ENCODE measurements around the gene CRYGN. TPM values are rescaled to one million over a fixed set of nuclear protein-coding genes. Genes with fewer than 3 reads are reported as not detected.

CRYGN gene
- total RNA-seq, 1 experiment from 2014 or later: not detected

- no peak for DNase-seq (ENCODE audit: low read depth)
These were observed 12.8 kb downstream of the CRYGN start for GRCh38 chr7:151426904-151427704.

- peak; percentile 98 for DNase-seq (ENCODE audit: low read depth)
These were observed 13.5 kb downstream of the CRYGN start for GRCh38 chr7:151426441-151426903.

GRCh38 chr7:151425670-151426440, 14.1 kb downstream of the CRYGN start:
- DNase-seq (ENCODE audit: low read depth): peak; percentile 86

- peak; percentile 36 for DNase-seq (ENCODE audit: low read depth)
These were observed 15.1 kb downstream of the CRYGN start for GRCh38 chr7:151424799-151425198.

- DNase-seq (ENCODE audit: low read depth): no peak
These were observed 16.0 kb downstream of the CRYGN start for GRCh38 chr7:151423936-151424335.

GRCh38 chr7:151423226-151423625, 16.7 kb downstream of the CRYGN start:
- no peak for DNase-seq (ENCODE audit: low read depth)

GRCh38 chr7:151422212-151422611, 17.7 kb downstream of the CRYGN start:
- DNase-seq (ENCODE audit: low read depth): no peak

GRCh38 chr7:151420144-151420543, 19.8 kb downstream of the CRYGN start:
- no peak for DNase-seq (ENCODE audit: low read depth)

GRCh38 chr7:151416941-151417315, 23.0 kb downstream of the CRYGN start:
- DNase-seq (ENCODE audit: low read depth): no peak

- no peak for DNase-seq (ENCODE audit: low read depth)
These were observed 23.6 kb downstream of the CRYGN start for GRCh38 chr7:151416112-151416940.

- DNase-seq (ENCODE audit: low read depth): no peak
These were observed 24.4 kb downstream of the CRYGN start for GRCh38 chr7:151415375-151416105.

GRCh38 chr7:151413241-151413640, 26.7 kb downstream of the CRYGN start:
- no peak for DNase-seq (ENCODE audit: low read depth)

GRCh38 chr7:151412318-151412717, 27.6 kb downstream of the CRYGN start:
- no peak for DNase-seq (ENCODE audit: low read depth)

GRCh38 chr7:151411551-151411950, 28.4 kb downstream of the CRYGN start:
- no peak for DNase-seq (ENCODE audit: low read depth)

GRCh38 chr7:151410405-151411390, 29.2 kb downstream of the CRYGN start:
- DNase-seq (ENCODE audit: low read depth): no peak

GRCh38 chr7:151409667-151410404, 30.1 kb downstream of the CRYGN start, which contains the start of gene WDR86:
WDR86 (minus strand) TSS chr7:151410038; CDS start chr7:151409589, 449 bp downstream.
- no peak for DNase-seq (ENCODE audit: low read depth)

GRCh38 chr7:151408839-151409666, 30.9 kb downstream of the CRYGN start:
- peak; percentile 50 for DNase-seq (ENCODE audit: low read depth)

- DNase-seq (ENCODE audit: low read depth): no peak
These were observed 31.5 kb downstream of the CRYGN start for GRCh38 chr7:151408498-151408838.
